GM18505 (cell line): ENCODE results near the gene TBL1XR1.
"Not testable (repeated sequence)": the region's sequence is repeated elsewhere in the genome, so short reads cannot be mapped to it uniquely, and the experiment has no call there.

Experiments
- ATAC-seq: cut with Tn5 transposase; IDR thresholded peaks from one replicate; pipeline ENCODE4 v1.9.1; 2021; ENCODE audit not compliant: unreplicated experiment
- POLR2A ChIP-seq: IDR thresholded peaks from 4 replicates; pipeline ENCODE4 v1.6.1; 2011; ENCODE audit warnings: borderline replicate concordance; ENCODE audit not compliant: insufficient read depth, insufficient read length; ENCODE audit errors: extremely low read depth

Gene TBL1XR1

DNA sequence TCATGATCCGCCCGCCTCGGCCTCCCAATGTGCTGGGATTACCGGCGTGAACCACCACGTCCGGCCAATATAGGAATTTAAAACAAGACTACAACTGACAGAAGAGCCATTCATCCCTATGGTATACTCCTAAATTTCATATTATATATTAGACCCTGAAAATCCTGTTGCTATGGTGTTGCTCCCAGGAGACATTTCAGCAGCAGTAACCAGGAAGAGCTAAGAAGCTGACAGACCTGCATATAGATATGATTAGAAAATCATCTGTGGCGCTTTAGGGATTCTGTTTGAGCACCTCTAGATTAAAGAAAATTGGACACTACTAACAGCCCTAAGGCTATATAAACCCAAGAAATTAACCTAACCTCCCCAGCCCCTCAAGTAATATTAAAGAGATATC is 38.8 kb downstream of the TBL1XR1 start:
- TF ChIP-seq POLR2A, result no peak
- no peak for ATAC-seq

DNA sequence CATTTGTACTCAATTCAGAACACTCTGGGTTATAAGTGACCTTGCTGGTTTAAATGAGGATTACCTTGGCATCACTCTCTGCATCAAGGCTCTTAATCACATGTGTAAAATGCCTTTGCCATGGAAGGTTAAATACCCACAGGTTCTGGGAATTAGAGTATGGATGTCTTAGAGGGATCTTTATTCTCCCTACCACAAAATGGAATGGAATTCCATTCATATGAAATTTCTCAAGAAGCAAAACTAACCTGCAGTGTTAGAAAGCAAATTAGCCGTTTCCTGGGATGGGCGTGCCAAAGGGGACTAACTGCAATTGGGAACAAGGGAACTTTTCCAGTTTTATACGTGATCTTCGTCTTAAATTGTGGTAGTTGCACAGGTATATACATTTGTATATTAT is 39.8 kb downstream of the TBL1XR1 start:
- TF ChIP-seq POLR2A, result no peak
- no peak for ATAC-seq

DNA sequence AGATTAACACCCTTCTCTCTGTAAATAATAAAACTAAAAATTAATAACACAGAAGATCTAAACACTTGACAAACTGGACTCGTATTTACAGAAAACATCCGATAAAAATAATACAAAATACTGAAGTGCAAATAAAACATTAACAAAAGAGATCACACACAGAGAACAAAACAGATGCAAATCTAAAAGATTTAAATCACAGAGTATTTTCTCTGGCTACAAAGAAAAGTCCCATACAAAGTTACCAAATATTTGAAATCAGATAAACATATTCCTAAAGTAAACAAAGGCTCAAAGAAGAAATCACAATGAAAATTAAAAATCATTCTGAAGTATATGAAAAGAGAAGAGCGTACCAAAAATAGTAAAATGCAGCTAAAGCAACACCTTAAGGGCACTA is 42.5 kb downstream of the TBL1XR1 start:
- no peak for TF ChIP-seq POLR2A
- ATAC-seq, result no peak

DNA sequence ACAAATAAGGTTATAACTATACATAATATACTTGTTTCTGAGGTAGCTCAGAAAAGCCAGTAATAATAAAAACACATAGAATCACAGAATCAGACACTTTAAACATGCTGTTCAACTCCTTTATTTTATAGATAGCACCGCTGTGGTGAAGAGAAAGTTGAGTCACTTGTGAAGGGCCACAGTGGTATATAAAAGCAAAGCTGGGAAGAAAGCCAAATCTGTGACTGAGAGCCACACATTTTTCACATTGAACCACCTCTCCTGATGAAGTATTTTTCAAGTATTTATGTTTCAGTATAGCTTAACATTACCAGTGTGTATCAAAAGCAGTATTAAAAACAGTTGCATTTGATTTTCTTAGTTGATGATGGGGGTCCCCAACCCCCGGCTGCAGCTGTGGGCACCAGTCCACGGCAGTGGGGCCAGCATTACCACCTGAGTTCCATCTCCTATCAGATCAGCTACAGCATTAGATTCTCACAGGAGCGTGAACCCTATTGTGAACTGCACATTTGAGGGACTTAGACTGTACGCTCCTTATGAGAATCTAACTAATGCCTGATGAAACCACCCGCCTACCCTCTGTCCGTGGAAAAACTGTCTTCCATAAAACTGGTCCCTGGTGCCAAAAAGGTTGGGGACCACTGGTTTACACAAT is 46.2 kb downstream of the TBL1XR1 start:
- TF ChIP-seq POLR2A, result no peak
- peak; percentile 84 for ATAC-seq

DNA sequence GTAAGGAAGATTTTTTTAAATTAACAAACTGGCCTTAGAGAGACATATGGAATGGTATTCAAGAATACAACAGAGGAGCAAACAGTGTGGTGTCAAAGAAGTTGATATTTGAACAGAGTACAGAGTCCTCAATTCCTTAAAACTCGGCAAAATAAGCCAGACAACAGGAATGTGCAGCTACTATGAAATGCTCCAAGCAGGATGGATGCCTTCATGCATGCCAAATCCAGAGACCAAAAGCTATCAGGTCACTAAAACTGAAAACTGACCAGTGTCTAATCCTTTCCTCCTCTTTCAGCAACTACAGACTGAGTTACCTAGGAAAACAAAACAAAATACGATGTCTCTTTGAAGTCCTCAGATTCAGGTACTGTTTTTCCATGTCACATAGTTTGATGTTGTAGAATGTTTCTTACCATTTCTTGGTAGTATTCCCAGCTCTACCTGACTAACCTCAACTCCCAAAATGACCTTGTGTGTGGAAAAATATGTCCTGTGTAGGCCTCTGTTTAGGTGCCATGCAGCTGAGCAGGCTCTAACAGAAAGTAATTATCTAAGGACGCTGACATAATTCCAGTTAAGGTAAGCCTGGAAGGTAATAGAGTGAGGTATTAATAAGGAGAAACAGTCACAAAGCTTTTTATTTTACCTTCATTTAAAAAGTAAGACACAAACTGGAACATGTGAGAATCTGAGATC is 46.9 kb downstream of the TBL1XR1 start:
- no peak for ATAC-seq
- no peak for TF ChIP-seq POLR2A

DNA sequence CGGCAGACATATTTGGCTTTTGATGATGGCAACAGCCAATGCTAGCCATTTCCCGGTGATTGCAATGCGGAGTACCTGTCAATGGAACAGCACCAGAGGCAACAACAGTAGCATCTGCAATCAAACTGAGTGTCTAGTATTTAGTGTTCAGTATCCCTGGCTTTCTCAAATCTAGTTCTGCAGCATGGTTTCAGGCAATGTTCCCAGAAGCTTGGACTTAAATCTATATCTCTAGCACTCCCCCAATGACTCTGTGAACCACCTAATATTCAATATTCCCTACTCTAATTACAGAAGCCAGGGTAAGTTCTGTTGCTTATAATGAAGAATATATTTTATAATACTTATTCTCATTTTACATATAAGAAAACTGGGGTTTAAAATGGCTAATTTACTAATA is 48.2 kb downstream of the TBL1XR1 start:
- no peak for TF ChIP-seq POLR2A
- ATAC-seq, result no peak

DNA sequence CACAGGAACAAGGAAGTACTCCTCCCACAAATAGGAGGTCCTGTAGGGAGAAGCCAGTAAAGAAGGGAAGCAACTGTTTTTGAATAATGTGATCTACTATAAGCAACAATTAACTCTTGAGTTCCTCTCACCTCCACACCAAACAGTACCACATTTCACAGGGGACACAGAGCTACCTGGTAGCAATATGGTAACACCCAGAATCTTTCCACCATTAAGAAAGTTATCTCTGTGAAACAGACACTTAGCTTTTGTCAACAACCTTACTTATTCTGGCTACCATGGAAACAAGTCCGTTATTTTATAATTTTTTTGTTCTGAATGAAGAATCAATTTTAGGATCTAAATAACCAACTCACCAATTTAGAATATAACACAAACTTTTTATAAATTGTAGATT is 49.5 kb downstream of the TBL1XR1 start:
- TF ChIP-seq POLR2A, result no peak
- no peak for ATAC-seq

DNA sequence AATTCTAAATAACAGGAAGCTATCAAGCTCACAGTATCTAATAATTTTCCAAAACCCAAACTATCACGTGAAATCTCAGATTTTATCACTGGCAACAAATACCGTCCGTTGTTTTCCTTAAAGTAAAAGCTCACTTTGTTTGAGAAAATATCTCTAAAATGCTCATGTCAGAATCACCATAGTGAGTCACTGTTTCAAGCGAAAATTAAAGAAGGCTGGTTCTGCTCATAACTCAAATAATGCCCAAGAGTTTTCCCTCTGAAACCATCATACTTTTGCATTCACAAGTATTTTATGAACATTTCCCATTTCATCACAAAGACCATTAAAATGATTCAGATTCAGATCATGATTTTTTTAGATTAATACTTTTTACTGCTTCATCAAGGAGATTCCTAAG is 50.6 kb downstream of the TBL1XR1 start:
- no peak for ATAC-seq
- TF ChIP-seq POLR2A, result no peak

DNA sequence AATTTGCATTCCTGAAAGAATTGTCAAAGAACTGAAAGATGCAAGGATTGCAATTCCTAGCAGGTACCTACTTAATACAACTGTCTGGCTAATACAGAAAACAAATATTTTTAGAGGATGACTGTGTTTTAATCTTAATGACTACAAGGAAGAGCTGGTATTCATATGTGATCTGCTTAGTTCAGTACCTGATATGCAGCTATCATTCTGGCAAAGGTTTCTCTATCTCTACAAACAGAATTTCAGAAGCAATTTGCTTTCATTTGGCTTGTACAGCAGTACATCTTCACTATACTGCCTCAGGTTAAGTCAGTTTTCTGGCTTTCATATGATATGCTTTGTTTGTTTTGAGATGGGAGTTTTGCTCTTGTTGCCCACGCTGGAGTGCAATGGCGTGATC is 51.3 kb downstream of the TBL1XR1 start:
- TF ChIP-seq POLR2A, result no peak
- ATAC-seq, result no peak

DNA sequence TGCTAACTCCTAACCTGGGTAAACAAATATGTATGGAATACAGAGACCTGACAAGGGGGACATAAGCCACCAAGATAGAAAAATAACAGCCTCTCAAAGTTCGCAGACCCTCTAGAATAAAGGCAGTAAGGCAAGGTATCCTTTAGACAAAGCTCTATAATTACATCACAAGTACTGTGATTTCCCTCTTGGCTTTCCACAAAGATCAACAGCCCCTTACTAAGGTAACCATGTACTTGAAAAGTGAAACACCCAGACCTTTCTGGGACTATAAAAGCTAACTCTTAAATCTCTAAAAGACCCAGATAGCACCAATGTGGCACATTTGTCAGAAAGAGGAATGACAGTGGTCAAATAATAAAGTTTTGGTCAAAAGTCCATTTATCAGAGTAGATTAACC is 51.9 kb downstream of the TBL1XR1 start:
- TF ChIP-seq POLR2A, result no peak
- ATAC-seq, result peak; percentile 24

DNA sequence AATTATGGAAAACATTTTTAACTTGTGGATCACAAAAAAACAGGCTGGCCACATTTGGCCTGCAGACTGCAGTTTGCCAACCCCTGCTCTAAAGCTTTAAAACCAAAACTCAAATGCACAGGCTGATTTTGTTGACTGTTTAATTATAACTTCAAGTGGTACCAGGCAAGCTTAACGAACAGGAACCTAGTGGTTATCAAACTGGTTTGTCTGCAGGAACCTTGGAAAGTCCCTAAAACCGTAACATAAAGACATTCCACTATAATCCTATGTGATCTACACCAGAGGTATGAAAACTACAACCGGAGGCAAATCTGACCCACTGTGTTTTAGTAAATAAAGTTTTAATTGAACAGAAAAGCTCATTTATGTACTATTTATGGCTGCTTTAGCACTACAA is 52.4 kb downstream of the TBL1XR1 start:
- peak; percentile 62 for ATAC-seq
- TF ChIP-seq POLR2A, result no peak

DNA sequence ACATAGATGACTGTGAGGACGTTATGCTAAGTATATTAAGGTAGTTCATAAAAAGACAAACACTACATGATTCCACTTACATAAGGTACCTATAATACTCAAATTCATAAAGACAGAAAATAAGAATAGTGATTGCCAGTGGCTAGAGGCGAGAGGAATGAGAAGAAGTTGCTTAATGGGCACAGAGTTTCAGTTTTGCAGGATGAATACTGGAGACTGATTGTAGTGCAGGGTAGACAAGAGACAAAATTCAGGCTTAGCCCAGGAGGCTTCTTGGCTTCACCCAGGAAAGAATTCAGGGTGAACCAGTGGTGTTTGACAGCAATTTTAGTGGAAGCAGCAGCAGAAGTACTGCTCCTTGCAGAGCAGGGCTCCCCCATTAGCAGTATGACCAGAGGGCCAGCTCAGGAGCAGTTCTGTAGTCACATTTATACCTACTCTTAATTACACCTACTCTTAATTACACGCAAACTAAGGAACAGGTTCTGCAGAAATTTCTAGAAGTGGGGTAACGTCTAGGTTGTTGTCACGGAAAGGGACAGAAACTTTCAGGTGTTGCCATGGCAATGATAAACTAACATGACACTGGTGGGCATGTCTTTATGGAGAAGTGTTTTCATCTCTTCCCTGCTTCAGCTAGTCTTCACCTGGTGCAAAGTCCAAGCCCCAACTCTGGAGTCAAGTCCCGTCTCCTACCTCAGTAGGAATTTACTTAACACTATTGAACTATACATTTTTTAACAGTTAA is 55.2 kb downstream of the TBL1XR1 start:
- TF ChIP-seq POLR2A, result no peak
- no peak for ATAC-seq

DNA sequence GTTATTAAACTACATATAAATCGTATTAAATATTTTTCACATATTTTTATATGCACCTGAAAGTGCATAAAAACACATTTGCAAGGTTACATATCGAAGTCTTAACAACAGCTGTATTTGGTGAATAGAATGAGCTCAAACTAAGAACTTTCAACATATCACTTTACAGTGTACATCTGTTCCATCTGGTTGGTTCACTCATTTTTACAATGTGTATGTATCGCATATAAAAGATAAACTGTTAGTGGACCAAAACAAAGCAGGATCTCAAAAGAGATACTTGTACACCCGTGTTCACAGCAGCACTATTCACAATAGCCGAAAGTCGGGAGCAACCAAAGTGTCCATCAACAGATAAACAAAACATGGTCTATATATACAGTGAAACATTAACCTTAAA is 55.8 kb downstream of the TBL1XR1 start:
- no peak for TF ChIP-seq POLR2A
- no peak for ATAC-seq

DNA sequence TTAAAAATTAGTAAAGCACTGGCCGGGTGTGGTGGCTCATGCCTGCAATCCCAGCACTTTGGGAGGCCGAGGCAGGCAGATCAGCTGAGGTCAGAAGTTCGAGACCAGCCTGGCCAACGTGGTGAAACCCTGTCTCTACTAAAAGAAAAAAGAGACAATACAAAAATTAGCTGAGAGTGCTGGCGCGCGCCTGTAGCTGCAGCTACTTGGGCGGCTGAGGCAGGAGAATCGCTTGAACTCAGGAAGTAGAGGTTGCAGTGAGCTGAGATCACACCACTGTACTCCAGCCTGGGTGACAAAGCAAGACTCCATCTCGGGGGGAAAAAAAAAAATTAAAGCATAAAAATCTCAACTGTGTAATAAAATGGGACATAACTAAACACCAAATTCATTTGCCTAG is 58.1 kb downstream of the TBL1XR1 start:
- ATAC-seq, result not testable (repeated sequence)

DNA sequence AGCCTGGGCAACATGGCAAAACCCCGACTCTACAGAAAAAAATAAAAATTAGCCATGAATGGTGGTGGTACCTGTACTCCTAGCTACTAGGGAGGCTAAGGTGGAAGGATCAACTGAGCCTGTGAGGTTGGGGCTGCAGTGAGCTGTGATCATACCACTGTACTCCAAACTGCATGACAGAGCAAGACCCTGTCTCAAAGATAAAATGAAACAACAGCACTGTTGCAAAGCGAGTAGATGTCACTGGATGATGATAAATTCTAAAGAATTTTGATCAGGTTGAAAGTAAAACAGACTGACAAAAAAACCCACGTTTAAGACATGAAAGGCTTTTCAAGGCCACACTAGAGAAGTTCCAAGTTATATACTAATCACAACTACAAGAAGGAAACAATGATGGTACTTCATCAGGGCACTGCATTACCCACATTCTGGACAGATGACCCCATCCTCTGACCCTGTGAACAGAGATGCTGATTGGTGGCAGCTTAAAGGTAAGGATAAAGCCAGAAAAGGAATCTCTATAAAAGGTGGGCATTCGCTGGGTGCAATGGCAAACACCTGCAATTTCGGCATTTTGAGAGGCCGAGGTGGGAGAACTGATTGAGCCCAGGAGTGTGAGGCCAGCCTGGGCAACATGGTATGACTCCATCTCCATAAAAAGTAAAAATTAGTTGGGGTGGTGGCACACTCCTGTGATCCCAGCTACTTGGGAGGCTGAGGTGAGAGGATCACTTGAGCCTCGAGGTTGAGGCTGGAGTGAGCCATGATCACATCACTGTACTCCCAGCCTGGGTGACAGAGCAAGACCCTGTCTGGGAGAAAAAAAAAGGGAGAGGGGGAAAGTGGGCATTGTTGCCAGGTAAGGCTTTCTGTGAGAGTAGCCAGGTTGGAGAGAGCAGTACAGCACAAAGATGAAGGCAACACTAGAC is 59.2 kb downstream of the TBL1XR1 start:
- no peak for TF ChIP-seq POLR2A
- no peak for ATAC-seq
